IPS-18c (cell line): Measurements from ENCODE around the gene MUSTN1.

ENCODE experiments used
- H3K4me3 ChIP-seq: 2 replicates; pipeline ENCODE4 v1.7.0; 2013; ENCODE audit warnings: low read depth, mild to moderate bottlenecking, low read length, moderate library complexity; ENCODE audit not compliant: insufficient read depth
- H3K9me3 ChIP-seq: one replicate; pipeline ENCODE4 v1.6.1; 2013; ENCODE audit warnings: mild to moderate bottlenecking, low read length, moderate library complexity; ENCODE audit not compliant: control insufficient read depth, insufficient read depth

Gene MUSTN1

DNA sequence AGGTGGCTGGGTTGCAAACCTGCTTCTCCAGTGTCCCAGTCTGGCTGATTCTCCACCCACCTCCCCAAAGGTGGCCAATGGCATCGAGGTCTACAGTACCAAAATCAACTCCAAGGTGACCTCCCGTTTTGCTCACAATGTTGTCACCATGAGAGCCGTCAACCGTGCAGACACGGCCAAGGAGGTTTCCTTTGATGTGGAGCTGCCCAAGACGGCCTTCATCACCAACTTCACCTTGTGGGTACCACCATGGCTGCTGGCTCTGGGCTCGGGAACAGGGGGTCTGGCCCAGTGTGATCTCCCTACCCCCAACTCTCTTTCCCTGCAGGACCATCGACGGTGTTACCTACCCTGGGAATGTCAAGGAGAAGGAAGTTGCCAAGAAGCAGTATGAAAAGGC lies 38.4 kb downstream of the MUSTN1 start:
- Histone ChIP-seq H3K4me3 (no peak overlapping the region), H3K9me3 (no peaks in the 10 kb centered on the region)

DNA sequence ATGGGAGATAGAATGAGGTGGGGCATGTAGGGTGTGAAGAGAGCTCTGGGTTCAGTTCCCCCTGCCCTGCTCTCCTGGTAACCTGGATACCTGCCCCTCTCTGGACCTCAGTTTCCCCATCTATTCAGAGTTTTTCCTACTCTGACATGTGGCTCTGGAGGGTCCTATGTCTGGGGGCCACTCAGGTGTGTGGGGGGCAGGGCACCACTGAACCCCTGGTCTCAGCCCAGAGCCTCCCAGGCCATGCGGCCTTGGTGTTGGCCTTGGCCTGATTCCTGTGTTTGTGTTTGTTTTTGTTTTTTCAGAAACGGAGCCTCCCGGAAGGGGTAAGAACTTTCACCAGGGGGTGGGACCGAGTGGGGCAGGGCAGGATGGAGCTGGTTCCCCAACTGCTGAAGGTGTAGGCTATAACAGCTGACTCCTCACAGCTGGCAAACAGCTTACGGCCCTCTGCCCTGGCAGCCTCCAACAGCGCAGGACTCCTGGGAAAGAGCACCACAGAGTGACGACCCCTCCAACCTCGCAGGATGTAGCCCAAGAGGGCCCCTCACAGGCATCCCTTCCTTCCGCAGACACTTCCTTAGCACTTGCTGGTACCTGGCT lies 39.4 kb downstream of the MUSTN1 start:
- Histone ChIP-seq H3K9me3 (no peaks in the 10 kb centered on the region), H3K4me3 (no peak overlapping the region)

DNA sequence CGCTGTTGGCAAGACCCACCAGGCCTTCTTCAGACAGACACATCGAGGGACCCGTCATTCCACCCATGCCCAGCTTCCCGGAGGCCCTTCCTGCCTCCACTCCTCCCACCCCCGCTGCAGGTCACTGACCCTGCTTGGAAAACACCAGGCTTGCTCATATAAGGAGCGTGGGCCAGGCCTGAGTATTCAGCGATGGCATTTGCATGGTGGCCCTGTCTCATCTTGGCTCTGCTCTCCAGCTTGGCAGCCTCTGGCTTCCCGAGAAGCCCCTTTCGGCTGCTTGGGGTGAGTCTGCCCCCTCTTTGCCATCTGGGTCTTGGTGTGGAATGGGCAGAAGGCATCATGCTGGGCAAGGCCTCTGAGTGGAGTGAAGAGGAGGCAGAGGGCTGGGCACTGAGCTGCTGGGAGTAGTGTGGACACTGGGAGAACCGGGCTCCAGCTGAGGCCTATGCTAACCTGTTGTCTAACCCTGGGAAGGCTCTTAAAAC lies 40.2 kb downstream of the MUSTN1 start, which contains the start of gene ITIH3:
TSS of gene ITIH3 (plus strand) at position 185 of the 488 bp plus-strand sequence. CDS start at position 193, 8 bp downstream.
- no peak within 1 kb of the TSS for H3K4me3 ChIP-seq

DNA sequence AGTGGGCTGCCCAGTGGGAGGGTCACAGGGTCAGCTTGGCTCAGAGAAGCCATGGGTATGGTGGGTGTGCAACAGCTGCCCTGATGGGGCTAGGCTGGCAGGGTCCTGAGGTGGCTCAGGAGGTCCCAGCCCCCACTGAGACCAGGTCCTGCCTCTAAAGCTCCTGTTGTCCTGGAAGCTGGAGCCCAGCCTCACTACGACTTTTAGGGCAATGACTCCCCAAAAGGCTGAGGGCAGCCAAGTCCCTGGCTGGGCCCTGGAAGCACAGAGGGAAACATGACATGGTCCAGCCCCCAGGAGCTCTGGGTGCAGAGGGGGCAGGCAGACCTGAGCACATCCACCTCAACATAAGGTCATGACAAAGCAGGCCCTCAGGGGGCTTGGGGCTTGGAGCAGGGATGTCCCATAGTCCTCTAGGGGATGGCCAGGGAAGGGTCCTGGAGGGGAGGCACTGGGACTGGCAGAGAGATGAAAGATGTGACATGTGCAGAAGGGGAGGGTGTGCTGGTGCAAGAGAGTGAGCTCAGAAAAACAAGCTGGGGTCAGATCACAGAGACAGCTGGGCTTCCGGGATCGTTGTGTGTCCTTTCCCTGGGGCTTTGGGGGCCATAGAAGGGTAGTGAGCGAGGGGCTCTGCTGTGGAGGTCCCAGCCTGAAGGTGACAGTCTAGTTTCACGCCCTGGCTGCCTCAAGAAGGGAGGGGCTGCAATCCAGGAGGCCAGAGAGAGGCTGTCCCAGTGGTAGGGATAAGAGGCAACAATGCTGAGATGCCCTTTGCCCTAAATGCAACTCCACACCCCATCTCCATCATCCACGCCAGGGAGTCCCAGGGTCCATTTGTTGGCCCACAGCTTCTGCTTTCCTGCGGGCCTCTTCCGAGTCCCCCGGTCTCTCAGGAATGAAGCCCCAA lies 40.9 kb downstream of the MUSTN1 start:
- Histone ChIP-seq H3K4me3 (no peak overlapping the region), H3K9me3 (no peaks in the 10 kb centered on the region)

More for the DNA sequence above, 40.2 kb downstream of the MUSTN1 start, which contains the start of gene ITIH3:
- H3K9me3 ChIP-seq, result no peaks in the 10 kb centered on the region

DNA sequence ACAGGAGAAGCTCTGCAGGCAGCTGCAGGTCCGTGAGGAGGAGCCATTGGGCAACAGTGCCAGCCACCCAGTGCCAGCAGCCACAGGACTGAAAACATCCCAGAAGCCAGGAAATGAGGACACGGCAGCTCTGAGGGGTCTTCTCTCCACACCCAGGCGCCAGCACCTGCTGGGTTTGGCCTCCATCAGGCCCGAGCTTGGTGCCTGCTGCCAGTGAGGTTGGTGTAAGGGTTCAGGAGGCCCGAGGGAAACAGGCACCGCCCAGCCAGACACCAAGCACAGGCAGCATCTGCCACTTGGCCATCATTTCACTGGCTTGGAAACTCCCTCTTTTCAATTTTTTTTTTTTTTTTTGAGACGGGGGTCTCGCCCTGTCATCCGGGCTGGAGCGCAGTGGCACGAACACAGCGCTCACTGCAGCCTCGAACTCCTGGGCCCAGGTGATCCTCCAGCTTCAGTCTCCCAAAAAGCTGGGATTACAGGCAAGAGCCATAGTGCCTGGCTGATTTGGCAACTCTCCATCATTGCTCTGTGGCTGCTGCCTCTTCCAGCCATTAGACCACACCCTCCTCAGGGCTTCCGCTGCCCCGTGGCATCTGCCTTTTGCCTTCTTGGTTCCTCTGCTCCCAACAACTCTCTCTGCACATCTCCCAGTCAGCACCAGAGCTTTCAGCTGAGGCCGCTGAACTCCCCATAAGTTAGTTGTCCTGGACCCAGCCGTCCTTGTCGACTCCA lies 41.7 kb downstream of the MUSTN1 start:
- Histone ChIP-seq H3K4me3 (no peak overlapping the region), H3K9me3 (no peaks in the 10 kb centered on the region)

DNA sequence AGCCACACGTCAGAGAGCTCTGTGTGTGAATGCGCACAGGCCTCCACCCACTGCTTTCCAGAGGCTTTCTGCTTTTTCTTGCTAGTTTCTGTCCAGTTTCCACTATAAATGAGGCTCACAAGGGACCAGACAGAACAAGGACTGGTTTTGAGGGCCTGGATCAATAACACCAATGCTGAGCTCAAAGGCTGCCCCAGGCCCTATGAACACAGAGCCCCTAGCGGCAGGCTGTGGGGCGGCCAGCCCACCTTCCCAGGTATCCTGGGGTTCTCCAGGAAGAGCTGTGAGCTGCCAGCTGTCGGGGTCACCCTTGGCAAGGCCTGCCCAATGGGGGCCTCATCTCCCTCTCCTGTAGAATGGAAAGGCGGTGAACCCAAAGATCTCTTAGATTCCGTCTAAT lies 42.4 kb downstream of the MUSTN1 start:
- no peaks in the 10 kb centered on the region for H3K9me3 ChIP-seq
- no peak overlapping the region for H3K4me3 ChIP-seq

DNA sequence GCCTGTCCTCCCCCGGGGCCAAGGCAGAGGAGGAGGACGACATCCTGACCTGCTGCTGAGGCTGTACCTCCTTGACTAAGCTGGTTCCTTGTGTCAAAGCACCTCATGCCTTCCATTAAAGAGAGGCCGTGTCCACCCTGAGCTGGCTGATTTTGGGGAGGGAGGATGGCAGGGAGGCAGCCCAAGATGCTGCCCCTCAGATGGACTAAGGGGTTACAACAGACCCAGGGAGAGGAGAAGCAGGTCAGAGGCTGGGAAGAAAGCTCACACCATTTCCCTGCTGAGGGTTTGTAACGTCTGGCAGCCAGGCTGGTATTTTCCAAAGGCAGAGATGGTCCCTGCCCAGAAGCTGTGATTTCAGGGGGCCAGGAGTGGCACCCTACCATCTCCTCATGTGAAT lies 42.9 kb downstream of the MUSTN1 start:
- Histone ChIP-seq H3K4me3 (no peak overlapping the region), H3K9me3 (no peaks in the 10 kb centered on the region)

DNA sequence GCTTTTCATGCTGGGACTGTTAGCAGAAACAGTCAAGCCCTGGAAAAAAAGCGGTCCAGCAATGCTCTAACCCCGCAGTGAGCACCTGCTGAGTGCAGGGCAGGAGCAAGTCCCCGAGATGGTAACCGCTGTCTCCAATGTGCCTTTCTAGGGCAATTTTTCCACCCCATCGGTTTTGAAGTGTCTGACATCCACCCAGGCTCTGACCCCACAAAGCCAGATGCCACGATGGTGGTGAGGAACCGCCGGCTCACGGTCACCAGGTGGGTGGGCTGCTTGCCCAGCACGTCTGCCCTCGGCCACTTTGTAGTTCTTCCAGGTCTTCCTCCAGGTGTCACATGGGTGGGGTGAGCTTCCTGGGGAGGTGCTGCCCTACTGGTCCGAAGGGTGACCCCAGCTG lies 43.5 kb downstream of the MUSTN1 start:
- H3K4me3 ChIP-seq, result no peak overlapping the region
- H3K9me3 ChIP-seq, result no peaks in the 10 kb centered on the region

DNA sequence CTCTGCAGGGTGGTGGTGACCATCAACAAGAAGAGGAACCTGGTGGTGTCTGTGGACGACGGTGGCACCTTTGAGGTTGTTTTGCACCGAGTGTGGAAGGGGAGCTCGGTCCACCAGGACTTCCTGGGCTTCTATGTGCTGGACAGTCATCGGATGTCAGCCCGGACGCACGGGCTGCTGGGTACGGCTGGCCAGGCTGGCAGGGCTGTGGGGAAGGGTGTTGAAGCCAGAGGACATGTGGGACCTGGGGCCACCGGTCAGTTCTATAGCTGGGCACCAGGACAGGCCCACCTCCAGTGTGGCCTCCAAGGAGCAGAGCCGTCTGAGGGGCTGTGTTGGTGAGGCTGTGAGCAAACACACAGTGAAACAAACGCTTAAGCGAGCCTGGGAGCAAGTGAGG lies 44.1 kb downstream of the MUSTN1 start:
- no peaks in the 10 kb centered on the region for H3K9me3 ChIP-seq
- H3K4me3 ChIP-seq, result no peak overlapping the region

DNA sequence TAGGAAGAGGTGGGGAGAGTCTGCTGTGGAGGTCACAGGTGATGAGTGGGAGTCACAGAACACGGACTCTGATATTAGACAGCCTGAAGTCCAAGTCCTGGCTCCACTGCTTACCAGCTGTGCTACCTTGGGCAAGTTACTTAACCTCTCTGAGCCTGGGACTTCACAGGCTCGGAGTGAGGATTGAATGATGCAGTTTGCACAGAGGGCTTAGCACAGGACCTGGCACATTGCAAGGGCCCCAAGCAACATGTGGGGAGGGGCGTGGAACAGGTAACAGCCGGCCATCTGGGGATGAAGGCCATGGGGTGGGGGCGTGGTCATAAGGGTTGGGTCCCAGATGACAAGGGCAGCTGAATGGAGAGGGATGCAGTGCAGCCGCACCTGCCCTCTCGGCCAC lies 44.5 kb downstream of the MUSTN1 start:
- Histone ChIP-seq H3K9me3 (no peaks in the 10 kb centered on the region), H3K4me3 (no peak overlapping the region)

DNA sequence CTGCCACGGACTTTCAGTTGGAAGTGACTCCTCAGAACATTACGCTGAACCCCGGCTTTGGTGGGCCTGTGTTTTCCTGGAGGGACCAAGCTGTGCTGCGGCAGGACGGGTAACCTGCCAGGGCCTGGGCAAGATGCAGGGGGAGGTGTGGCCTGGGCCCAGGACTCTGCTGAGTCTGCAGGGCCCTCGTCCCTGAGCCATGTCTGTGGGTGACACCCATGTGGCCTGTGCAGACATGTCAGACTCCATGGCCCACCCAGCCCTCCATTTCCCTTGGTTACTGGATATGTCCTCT lies 45.1 kb downstream of the MUSTN1 start:
- H3K4me3 ChIP-seq, result no peak overlapping the region
- H3K9me3 ChIP-seq, result no peaks in the 10 kb centered on the region

DNA sequence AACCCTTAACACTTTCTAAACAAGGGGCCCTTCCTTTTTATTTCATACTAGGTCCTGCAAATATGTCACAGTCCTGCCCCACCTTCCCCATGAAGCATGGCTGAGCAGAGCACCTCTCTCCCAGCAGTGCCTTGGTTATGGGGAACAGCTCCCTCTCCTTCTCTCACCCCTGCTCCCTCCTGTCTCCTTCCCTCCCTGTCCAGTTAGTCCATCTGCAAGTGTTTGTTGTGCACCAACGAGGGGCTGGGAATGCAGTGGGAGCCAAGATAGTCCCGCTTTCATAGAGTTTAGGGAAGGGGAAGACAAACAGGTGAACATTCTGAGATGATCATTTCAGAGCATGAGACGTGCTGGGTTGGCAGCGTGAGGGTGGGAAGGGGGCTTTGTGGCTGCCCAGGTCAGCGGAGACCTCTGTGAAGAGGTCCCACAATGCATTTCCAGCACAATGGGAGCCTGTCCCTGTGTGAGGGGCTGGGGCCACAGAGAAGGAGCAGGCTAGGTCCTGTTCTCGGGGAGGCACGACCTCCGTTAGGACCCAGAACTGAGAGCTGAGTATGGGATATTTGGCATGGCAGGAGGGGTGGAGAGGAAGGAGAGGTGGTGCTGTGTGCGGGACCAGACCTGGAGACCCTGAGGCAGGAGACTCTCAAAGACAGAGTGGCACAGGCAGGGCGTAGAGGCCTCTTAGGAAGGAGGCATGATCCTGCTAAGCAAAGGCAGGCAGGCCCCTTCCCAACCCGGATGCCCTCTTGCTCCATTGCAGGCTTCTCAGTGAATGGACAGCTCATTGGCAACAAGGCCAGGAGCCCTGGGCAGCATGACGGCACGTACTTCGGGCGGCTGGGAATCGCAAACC lies 45.7 kb downstream of the MUSTN1 start:
- H3K4me3 ChIP-seq, result no peak overlapping the region
- H3K9me3 ChIP-seq, result no peaks in the 10 kb centered on the region

DNA sequence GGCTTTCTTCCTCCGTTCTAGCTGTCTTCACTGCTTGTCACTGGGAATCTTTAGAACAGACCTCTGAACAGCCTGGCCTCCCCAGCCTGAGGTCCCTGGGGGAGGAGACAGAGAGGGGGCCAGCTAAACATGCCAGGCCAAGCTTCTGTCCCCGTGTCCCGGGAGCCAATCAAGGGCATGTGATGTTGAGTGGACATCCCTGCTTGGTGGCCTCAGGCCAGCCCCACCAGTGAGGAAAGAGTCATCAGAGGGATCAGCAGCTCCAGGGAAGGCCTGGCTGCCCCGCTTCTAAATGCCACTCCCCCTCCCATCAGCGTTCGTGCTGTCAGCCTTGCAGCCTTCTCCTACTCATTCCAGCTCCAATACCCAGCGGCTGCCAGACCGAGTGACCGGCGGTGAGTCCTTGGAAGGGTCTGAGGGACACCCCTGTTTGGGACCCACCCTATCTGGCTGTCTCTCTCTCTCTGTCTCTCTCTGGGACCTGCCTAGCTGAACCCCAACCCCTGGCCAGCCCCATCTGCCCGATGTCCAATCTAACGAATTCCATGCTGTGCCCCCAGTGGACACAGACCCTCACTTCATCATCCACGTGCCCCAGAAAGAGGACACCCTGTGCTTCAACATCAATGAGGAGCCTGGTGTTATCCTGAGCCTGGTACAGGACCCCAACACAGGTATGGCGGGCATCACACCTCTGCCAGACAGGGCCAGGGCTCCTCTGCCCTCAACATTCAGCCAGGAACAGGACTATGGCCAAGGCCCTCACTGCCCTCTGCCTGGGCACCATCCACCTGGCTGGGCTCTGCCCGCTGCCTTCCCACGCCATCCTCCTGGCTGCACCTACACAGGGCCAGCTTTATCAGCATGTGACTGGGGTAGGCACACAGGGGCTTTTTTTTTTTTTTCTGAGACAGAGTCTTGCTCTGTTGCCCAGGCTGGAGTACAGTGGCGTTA lies 46.9 kb downstream of the MUSTN1 start:
- no peaks in the 10 kb centered on the region for H3K9me3 ChIP-seq

DNA sequence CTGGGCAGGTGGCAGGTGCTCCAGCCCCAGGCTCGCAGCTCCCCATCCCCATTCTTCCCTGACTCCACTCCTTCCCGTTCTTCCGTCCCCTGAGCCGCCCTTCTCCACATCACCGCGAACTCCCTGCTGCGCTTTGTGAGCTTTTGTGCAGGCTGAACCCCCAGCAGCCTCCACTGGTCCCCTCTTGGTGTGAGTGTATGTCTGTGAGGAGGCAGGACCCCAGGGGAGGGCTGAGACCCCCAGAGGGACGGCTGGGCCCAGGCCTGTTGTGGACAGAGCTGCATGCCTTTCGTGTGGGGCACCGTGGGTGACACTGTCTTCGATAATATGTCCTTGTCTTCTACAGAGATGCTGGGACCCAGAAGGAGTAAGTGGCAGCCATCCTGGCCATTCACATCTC lies 47.6 kb downstream of the MUSTN1 start:
- Histone ChIP-seq H3K4me3 (no peak overlapping the region), H3K9me3 (no peaks in the 10 kb centered on the region)

More for the DNA sequence above, 46.9 kb downstream of the MUSTN1 start:
- no peak overlapping the region for H3K4me3 ChIP-seq

DNA sequence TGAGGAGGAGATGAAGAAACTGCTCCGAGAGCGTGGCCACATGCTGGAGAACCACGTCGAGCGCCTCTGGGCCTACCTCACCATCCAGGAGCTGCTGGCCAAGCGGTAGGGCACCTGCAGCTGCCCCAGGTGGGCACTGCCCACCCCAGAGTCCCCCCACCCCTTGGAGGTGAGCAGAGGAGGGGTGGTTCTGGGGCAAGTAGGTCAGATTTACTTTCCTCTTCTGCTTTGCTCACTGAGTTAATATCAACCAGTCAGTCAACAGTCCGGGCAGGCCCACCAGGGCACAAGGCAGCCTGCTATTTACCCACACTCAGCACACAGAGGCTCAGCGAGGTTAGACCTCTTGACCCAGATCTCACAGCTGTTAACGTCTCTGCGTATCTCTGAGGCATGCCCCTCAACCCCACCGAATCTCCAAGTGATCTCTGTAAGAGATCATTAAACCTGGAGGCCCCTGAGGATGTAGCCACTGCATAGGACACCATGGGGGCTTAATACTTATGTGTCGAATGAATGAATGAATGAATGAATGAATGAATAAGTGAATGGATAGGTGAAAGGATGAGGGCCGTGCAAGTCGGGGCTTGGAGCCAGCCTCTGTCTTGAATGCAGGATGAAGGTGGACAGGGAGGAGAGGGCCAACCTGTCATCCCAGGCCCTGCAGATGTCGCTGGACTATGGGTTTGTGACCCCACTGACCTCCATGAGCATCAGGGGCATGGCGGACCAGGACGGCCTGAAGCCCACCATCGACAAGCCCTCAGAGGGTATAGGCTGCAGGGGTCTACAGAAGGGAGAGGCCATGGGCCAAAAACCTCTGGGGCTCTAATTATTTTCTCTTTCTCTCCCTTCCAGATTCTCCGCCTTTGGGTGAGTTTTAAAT lies 48.2 kb downstream of the MUSTN1 start:
- Histone ChIP-seq H3K9me3 (no peaks in the 10 kb centered on the region), H3K4me3 (no peak overlapping the region)
